Ovary (tissue), 9 donors: ENCODE data around the gene FLNB. TPM values are rescaled to one million over a fixed set of nuclear protein-coding genes. Genes with fewer than 3 reads are reported as not detected.

Experiments used
- DNase-seq, 5 donors: peaks; one replicate each; pipeline ENCODE4 v3.0.0-alpha.2; 2019 to 2020
- H3K27ac ChIP-seq, 2 donors: fragments of 200-600 bp; one replicate each; pipeline versions ENCODE4 v1.5.1 to v1.8.0; 2019 to 2022
- H3K27me3 ChIP-seq: fragments of 200-600 bp; one replicate; pipeline ENCODE4 v1.8.0; 2022
- H3K36me3 ChIP-seq: fragments of 200-600 bp; sonication (generic); one replicate; pipeline ENCODE4 v1.5.1; 2019
- H3K4me1 ChIP-seq: one replicate; pipeline ENCODE4 v1.8.1; 2013; ENCODE audit warnings: mild to moderate bottlenecking, moderate library complexity; ENCODE audit not compliant: insufficient read depth
- H3K4me3 ChIP-seq: fragments of 200-600 bp; sonication (generic); one replicate; pipeline ENCODE4 v1.5.1; 2017
- H3K9me3 ChIP-seq, 2 donors: fragments of 200-600 bp in 1 of 2; sonication (generic) in 1 of 2; one replicate each; pipeline versions ENCODE4 v1.5.1 to v1.8.1; 2013 to 2019; ENCODE audit warnings: mild to moderate bottlenecking in 1 of 2, moderate library complexity in 1 of 2
- EP300 ChIP-seq: sonication (generic); formaldehyde crosslinking; IDR thresholded peaks from one replicate; pipeline ENCODE4 v1.6.1; 2017; ENCODE audit warnings: antibody characterized with exemption
- POLR2A ChIP-seq: fragments of 450-650 bp; IDR thresholded peaks from one replicate; pipeline ENCODE4 v1.6.1; 2017; ENCODE audit warnings: antibody characterized with exemption, mild to moderate bottlenecking, moderate library complexity
- WGBS, 3 donors: extraction: QIAGEN DNeasy Blood & Tissue Kit in 1 of 3; methylation state at CpG; one replicate each; pipeline versions ENCODE4 v1.1.5 to v1.1.7; 2013 to 2017; 5-methylcytosine and 5-hydroxymethylcytosine counted together
- intact Hi-C, 4 donors: fragments of 100-400 bp; cut with DNase I; formaldehyde crosslinking; loops; one replicate each; pipeline versions ENCODE4 v1.11.0 to v1.15.1; 2022 to 2023
- polyA plus RNA-seq, 2 donors: library from polyadenylated mRNA; stranded (reverse); fragments of 200-250 nt in 1 of 2; fragments of 350-450 nt in 1 of 2; fragmentation: Illumina TruSeq in 1 of 2; extraction: RNeasy Lipid Tissue Mini Kit (QIAGEN cat#74804) in 1 of 2; gene quantifications; one replicate each; pipeline ENCODE4 v1.2.3, GENCODE V29; 2013 to 2014
- total RNA-seq, 7 donors: library from RNA; depleted of rRNA in 2 of 7; stranded (reverse); fragments of >200 nt in 2 of 7; fragmentation: NEBNext Ultra II Directional in 3 of 7; extraction: Animal tissue kit (Norgen Biotek cat#: 25700) in 3 of 7; gene quantifications; one replicate each; pipeline versions ENCODE4 v1.1.0 to v1.2.4, GENCODE V29; 2016 to 2023
- TF ChIP-seq, protein P1 (sequence below), 3 donors: fragments of 450-650 bp in 2 of 3; fragments of 200-600 bp in 1 of 3; IDR thresholded peaks; one replicate each; pipeline versions ENCODE4 v1.5.1 to v1.8.0; 2016 to 2022; ENCODE audit warnings: antibody characterized with exemption in 3 of 3, mild to moderate bottlenecking in 1 of 3
- donor health status: DM: no; HTN: no; CAD: no; lungs with moderate emphysema.
- donor health status: DM: no; HTN: no; CAD: no.
- donor health status: Bipolar disorder and iron deficiency.
- donor health status: DM: yes; HTN: yes; CAD: no.
- donor health status: DM: no; HTN: no; CAD: no.
- donor health status: DM: yes; HTN: yes; CAD: no.

The FLNB gene
- total and polyA plus RNA-seq, 9 donors, result 51.9 to 190 (median 126) TPM

- no peak for DNase-seq
- TF ChIP-seq EP300, result no peak
- TF ChIP-seq, protein P1, sequence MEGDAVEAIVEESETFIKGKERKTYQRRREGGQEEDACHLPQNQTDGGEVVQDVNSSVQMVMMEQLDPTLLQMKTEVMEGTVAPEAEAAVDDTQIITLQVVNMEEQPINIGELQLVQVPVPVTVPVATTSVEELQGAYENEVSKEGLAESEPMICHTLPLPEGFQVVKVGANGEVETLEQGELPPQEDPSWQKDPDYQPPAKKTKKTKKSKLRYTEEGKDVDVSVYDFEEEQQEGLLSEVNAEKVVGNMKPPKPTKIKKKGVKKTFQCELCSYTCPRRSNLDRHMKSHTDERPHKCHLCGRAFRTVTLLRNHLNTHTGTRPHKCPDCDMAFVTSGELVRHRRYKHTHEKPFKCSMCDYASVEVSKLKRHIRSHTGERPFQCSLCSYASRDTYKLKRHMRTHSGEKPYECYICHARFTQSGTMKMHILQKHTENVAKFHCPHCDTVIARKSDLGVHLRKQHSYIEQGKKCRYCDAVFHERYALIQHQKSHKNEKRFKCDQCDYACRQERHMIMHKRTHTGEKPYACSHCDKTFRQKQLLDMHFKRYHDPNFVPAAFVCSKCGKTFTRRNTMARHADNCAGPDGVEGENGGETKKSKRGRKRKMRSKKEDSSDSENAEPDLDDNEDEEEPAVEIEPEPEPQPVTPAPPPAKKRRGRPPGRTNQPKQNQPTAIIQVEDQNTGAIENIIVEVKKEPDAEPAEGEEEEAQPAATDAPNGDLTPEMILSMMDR (IDR thresholded peaks at IDR 0.05), result no peak
- TF ChIP-seq POLR2A, result no peak
- intact Hi-C loops, result loop anchor here in 2 of 4 donors (10.0 kb wide), 2 partner anchors 85 to 95 kb away; partner anchors contain the start of gene FLNB (in 1 of the 2)
- Histone ChIP-seq H3K27ac (no peak overlapping the region), H3K4me1 (peaks cover 17% of the 10 kb centered on the region), H3K27me3 (no peaks in the 10 kb centered on the region), H3K4me3 (no peak overlapping the region), H3K9me3 (no peaks in the 10 kb centered on the region), H3K36me3 (no peaks in the 10 kb centered on the region)
- 79 to 86% (median 81%) methylated on average over 2 of the region's 2 CpGs for WGBS, 3 donors
These were observed 91.6 kb downstream of the FLNB start for GRCh38 chr3:58099865-58100264.

DNA sequence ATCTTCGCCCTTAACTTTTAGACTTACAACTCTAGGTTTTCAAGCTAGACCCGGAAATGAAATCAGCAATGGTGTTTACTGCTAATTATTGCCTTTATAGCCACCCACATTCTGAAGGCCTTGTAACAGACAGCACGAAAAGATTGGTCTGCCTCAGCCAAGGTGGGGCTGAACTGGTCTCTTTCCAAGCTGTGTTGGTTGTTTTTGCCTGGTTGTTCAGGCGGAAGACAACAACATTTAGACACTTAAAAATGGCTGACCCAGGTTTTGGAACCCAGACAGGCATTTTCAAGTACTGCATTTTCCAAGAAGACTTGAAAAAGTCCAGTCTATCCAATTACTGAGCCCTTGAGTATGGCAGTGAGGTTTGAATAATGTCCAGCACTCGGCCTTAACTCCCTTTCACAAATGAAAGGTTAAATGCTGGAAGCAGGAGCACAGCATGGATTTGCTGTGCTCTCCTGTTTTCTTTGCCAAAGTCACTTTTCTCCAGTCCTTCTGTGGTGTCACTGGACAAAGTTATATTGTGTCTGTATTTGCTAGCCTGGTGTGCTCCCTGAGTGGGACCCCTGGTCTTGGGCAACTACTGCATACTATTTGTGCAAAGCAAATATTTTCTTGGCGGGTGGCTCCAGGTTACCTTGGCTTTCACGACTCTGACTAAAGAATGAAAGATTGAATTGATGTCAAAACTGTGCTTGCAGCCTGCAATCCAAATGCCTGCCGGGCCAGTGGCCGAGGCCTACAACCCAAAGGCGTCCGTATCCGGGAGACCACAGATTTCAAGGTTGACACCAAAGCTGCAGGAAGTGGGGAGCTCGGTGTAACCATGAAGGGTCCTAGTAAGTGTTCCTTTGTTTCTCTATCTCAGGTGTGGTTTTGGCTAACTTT lies 93.5 kb downstream of the FLNB start:
- H3K36me3 ChIP-seq, result no peaks in the 10 kb centered on the region
- H3K4me3 ChIP-seq, result no peak overlapping the region
- peak overlapping the region; percentile 27 to 85 for H3K27ac ChIP-seq
- WGBS, 3 donors, result 74 to 78% (median 77%) methylated on average over 13 of the region's 13 CpGs
- DNase-seq, result no peak
- no peaks in the 10 kb centered on the region for H3K27me3 ChIP-seq
- intact Hi-C loops, result loop anchor here in 2 of 4 donors (10.0 kb wide), 2 partner anchors 87 to 97 kb away; partner anchors contain the start of gene FLNB (in 1 of the 2)
- no peaks in the 10 kb centered on the region for H3K9me3 ChIP-seq
- peaks cover 17% of the 10 kb centered on the region for H3K4me1 ChIP-seq
- TF ChIP-seq, protein P1 (IDR thresholded peaks at IDR 0.05), result no peak
- TF ChIP-seq EP300 (no peak), POLR2A (no peak)

DNA sequence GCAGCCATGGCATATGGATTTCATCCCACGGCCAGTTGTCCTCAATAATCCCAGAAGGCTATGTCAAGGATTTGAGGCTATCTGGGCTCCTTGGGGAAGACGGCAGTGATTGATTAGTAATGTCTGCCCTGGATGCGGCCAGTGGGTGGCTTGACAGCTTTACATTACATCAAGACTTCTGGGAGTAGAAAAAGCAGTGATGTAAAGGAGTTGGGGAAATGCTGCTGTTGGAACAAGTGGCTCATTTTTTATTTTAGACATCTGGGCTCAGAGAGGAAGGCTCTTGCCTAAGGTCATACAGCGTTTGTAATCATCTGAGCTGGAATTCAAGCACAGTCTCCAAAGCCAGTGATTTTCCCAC lies 94.1 kb downstream of the FLNB start:
- Histone ChIP-seq H3K27ac (peak overlapping the region; percentile 27 to 85), H3K9me3 (no peaks in the 10 kb centered on the region), H3K27me3 (no peaks in the 10 kb centered on the region), H3K36me3 (no peaks in the 10 kb centered on the region), H3K4me3 (no peak overlapping the region), H3K4me1 (peaks cover 17% of the 10 kb centered on the region)
- TF ChIP-seq EP300 (no peak), POLR2A (no peak)
- TF ChIP-seq, protein P1 (IDR thresholded peaks at IDR 0.05), result no peak
- 80 to 82% (median 82%) methylated on average over 4 of the region's 4 CpGs for WGBS, 3 donors
- intact Hi-C loops, result loop anchor here in 2 of 4 donors (10.0 kb wide), 2 partner anchors 88 to 98 kb away; partner anchors contain the start of gene FLNB (in 1 of the 2)
- DNase-seq, result no peak

GRCh38 chr3:58102976-58103451 lies 94.8 kb downstream of the FLNB start:
- intact Hi-C loops, result loop anchor here in 2 of 4 donors (10.0 kb wide), 2 partner anchors 88 to 98 kb away; partner anchors contain the start of gene FLNB (in 1 of the 2)
- TF ChIP-seq, protein P1 (IDR thresholded peaks at IDR 0.05), result no peak
- no peak for TF ChIP-seq POLR2A
- no peak for TF ChIP-seq EP300
- WGBS, 3 donors, result 15 to 35% (median 16%) methylated on average over 10 of the region's 10 CpGs
- H3K27ac ChIP-seq, result peak overlapping the region; percentile 27 to 85
- DNase-seq, result peak; percentile 78 to 84 (median 80)
- H3K4me1 ChIP-seq, result peaks cover 17% of the 10 kb centered on the region
- H3K9me3 ChIP-seq, result no peaks in the 10 kb centered on the region
- H3K36me3 ChIP-seq, result no peaks in the 10 kb centered on the region
- no peak overlapping the region for H3K4me3 ChIP-seq
- H3K27me3 ChIP-seq, result no peaks in the 10 kb centered on the region
